ENCODE data around the gene AHCY.

The AHCY gene

GRCh38 chr20:34296468-34296867 lies 6.7 kb downstream of the AHCY start:
- Histone ChIP-seq H3K27ac (no peak overlapping the region), H3K36me3 (peaks cover 7 to 41% (median 27%) of the 10 kb centered on the region in 3 donors), H3K27me3 (no peaks in the 10 kb centered on the region), H3K4me1 (peaks cover 0 to 7% (median 5%) of the 10 kb centered on the region in 4 donors), H3K4me3 (no peak overlapping the region), H3K9me3 (no peaks in the 10 kb centered on the region)
- TF ChIP-seq CTCF (IDR thresholded peaks at IDR 0.05) = no peak
- DNase-seq = no peak
- intact Hi-C loops (cut with DNase I; ENCODE audit: low total_unique reads) = no loop called here

GRCh38 chr20:34295284-34295683 lies 7.9 kb downstream of the AHCY start:
- Histone ChIP-seq H3K4me1 (no peaks in the 10 kb centered on the region), H3K36me3 (peaks cover 19 to 53% (median 39%) of the 10 kb centered on the region in 3 donors), H3K9me3 (no peaks in the 10 kb centered on the region), H3K27me3 (no peaks in the 10 kb centered on the region), H3K4me3 (no peak overlapping the region), H3K27ac (no peak overlapping the region)
- no peak for TF ChIP-seq CTCF (IDR thresholded peaks at IDR 0.05)
- intact Hi-C loops (cut with DNase I; ENCODE audit: low total_unique reads) = no loop called here
- DNase-seq = no peak

GRCh38 chr20:34294563-34294962 lies 8.6 kb downstream of the AHCY start:
- H3K4me3 ChIP-seq = no peak overlapping the region
- no peak overlapping the region for H3K27ac ChIP-seq
- H3K36me3 ChIP-seq = peaks cover 26 to 60% (median 46%) of the 10 kb centered on the region in 3 donors

GRCh38 chr20:34293589-34293988 lies 9.6 kb downstream of the AHCY start:
- Histone ChIP-seq H3K9me3 (no peaks in the 10 kb centered on the region), H3K4me3 (no peak overlapping the region), H3K27me3 (no peaks in the 10 kb centered on the region), H3K27ac (no peak overlapping the region), H3K36me3 (peaks cover 28 to 70% (median 47%) of the 10 kb centered on the region in 3 donors), H3K4me1 (no peaks in the 10 kb centered on the region)
- TF ChIP-seq CTCF (IDR thresholded peaks at IDR 0.05) = no peak
- intact Hi-C loops (cut with DNase I; ENCODE audit: low total_unique reads) = no loop called here
- DNase-seq = no peak

More at GRCh38 chr20:34294563-34294962, 8.6 kb downstream of the AHCY start:
- DNase-seq = no peak
- intact Hi-C loops (cut with DNase I; ENCODE audit: low total_unique reads) = no loop called here
- TF ChIP-seq CTCF (IDR thresholded peaks at IDR 0.05) = no peak
- Histone ChIP-seq H3K4me1 (no peaks in the 10 kb centered on the region), H3K27me3 (no peaks in the 10 kb centered on the region), H3K9me3 (no peaks in the 10 kb centered on the region)

DNA sequence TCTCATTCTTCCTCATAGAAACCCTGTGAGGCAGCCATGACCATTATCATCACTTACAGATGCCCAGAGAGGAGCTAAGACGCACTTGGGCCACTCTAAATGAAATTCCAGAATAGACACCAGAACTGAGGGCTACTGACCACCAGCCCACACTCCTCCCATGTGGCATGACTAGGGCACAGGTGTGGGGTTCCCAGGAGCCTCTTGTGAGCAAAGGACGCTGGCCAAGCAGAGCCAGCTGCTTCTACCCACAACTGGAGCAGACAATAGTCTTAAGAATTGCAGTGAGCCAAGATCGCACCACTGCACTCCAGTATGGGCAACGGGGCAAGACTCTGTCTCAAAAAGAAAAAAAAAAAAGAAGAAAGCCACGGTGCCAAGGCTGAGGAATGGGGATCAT lies 10.0 kb downstream of the AHCY start:
- Histone ChIP-seq H3K36me3 (peaks cover 32 to 75% (median 47%) of the 10 kb centered on the region in 3 donors), H3K27ac (no peak overlapping the region), H3K4me1 (no peaks in the 10 kb centered on the region), H3K9me3 (no peaks in the 10 kb centered on the region), H3K27me3 (no peaks in the 10 kb centered on the region), H3K4me3 (no peak overlapping the region)
- DNase-seq = no peak
- intact Hi-C loops (cut with DNase I; ENCODE audit: low total_unique reads) = no loop called here
- no peak for TF ChIP-seq CTCF (IDR thresholded peaks at IDR 0.05)

DNA sequence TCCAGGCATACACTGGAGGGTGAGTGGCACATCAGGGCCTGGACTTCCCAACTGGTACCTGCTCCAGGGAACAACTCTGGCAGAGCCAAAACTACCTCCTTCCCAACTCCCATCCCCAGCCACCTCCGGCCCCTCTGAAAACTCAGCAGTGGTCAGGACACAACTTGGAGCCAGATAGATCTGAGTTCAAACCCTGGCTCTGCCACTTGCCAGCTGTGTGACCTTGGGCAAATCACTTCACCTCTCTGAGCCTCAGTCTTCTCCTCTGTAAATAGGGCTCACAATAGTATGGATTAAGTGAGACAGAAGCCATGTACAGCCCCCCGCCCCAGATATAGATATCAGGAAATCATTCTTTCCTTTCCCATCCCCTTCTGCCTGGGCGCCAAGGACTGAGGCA lies 10.7 kb downstream of the AHCY start:
- DNase-seq = no peak
- intact Hi-C loops (cut with DNase I; ENCODE audit: low total_unique reads) = no loop called here
- Histone ChIP-seq H3K27me3 (no peaks in the 10 kb centered on the region), H3K36me3 (peaks cover 38 to 81% (median 47%) of the 10 kb centered on the region in 3 donors), H3K9me3 (no peaks in the 10 kb centered on the region), H3K4me1 (no peaks in the 10 kb centered on the region), H3K4me3 (no peak overlapping the region), H3K27ac (no peak overlapping the region)
- no peak for TF ChIP-seq CTCF (IDR thresholded peaks at IDR 0.05)

All from tibial artery (tissue), 4 donors.